ENCODE measurements around the gene CTNND2.
"Not testable (repeated sequence)": the region's sequence is repeated elsewhere in the genome, so short reads cannot be mapped to it uniquely, and the experiment has no call there.

Gene CTNND2

DNA sequence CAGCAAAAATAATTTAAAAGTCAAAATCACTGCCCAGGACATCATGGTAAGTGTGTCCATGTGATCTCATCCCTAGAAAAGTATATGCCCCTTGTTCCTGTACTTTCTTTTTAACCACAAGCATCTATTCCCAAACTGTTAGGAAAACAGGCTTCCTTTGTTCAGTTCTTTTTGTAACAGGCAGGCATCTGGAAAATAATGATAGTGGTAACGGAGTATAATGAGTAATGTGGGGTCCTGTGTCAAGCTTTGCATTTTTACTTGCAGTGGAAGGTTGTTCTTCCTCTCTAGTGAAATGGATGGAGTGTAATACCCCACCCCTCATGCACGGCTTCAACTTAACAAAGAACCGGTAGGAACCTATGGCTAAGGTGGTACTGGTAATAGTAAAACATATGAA lies 532.1 kb downstream of the CTNND2 start:
- DNase-seq = no peak

DNA sequence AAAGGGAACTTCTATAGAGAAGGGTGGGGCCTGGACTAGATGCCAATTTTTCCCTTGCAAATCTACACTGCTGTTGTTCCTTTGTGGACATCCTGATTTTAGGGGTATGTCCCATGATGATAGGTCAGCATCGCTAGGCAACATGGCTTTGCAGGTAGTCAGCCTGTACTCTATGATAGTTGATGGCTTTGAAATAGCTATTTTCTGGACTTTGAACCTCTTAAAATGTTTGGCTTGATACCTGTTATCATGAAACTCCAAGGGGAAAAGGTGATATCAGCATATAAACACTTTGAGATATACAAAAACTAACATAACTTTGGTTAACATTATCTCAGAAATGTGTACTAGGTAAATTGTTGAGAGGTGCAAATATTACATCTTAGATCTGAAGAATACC lies 533.2 kb downstream of the CTNND2 start:
- no peak for DNase-seq

DNA sequence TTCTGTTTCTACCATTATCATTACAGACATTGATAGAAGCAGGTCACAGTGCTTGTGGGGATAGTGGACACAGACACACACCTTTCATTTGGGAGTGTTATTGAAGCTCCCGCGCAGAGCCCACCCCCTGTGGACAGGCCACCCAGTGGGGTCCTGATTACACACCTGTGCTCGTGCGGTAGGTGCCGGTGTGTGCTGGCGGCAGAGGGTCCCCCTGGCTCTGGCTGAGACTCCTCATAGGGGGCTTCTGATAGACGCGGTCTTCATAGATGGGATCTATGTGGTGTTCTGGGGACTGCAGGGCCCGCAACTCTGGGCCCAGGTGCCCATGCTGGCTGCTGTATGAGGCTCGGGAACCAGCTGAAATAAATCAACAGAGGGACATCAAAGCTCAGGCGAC lies 539.7 kb downstream of the CTNND2 start:
- no peak for DNase-seq

DNA sequence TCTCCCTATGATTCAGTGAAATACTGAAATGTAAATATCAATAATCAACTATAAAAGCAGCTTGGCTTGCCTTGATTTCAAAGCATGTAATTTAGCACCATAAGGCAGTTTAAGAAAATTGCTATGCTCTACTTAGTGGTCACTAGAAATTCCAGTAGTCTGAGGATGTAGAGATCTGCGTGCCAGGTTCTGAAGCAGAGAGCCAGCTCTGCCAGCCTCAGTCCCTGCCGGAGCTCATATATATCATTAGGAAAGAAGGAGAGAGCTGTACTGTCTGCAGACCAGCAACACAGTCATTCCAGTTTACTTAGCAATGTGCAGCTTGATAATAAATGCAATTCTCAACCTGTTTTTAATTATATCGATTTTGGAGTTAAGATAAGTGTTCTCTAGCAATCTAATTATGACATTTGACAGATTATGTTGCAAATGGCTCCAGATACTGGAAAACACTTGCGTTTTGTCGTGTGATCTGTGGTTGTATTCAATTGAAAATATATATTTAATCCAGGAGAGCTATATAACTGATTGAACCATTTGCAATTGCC lies 540.5 kb downstream of the CTNND2 start:
- no peak for DNase-seq

DNA sequence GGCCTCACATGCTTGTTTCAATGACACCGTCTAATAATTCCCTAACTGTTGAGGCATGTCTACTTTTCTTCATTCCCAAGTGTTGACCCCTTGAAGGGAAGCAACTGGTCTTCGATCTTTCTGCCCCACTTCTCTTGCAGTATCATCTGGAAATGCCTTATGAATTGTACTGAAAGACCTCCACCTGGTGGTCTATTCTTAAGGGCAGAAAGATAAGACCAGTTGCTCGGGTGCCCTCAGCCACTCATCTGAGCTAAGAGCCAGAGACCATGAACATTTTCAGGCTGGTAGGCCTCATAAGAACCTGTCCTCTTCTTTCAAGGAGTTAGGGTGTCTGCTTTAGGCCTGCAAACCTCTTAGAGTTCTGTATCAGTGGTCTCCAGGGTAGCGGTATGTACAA lies 542.5 kb downstream of the CTNND2 start:
- DNase-seq = no peak

DNA sequence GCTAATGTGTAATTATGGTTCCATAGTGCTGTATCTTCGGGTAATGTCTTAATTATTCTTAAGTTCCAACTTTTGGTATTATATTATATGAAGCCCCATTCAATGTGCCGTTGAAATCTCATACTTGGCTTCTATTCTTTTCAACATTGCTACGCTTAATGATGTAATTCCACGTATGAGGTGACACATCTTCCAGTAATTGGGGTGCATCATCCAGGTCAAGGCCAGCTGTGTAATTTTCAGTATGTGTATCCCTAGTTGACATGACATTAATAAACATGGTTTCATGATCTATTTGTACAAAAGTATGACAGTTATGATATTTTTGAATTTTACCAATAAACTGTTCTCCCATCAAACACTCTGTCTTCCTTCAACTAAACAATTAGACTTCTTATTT lies 546.3 kb downstream of the CTNND2 start:
- no peak for DNase-seq

DNA sequence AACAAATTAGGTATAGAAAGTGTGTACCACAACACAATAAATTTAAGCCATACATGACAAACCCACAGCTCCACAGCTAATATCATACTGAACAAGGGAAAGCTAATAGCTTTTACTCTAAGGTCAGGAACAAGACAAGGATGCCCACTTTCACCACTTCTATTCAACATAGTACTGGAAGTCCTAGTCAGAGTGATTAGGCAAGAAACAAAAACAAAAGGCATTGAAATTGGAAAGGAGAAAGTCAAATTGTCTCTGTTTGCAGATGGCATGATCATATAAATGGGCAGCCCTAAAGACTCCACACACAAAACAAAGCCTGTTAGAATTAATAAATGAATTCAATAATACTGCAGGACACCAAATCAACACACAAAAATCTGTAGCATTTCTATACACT lies 548.8 kb downstream of the CTNND2 start:
- DNase-seq = no peak

DNA sequence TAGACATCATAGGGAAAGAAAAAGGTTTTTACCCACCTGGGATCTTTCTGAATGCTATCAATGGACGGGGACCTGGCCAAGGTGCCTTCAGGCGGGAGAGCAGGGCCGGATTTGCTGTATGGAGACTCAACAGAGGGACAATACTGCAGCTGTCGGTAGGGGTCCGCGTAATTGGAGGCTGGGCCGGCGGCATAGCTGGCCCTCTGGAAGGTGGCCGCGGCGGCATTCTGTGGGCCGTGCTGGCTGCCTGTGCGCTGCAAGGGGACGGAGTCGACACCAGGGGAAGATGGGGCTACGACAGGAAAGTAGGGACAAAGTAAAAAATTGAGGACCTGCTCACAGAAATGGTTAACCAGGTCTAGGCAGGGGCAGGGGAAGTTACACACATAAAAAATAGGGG lies 557.9 kb downstream of the CTNND2 start:
- DNase-seq = no peak

DNA sequence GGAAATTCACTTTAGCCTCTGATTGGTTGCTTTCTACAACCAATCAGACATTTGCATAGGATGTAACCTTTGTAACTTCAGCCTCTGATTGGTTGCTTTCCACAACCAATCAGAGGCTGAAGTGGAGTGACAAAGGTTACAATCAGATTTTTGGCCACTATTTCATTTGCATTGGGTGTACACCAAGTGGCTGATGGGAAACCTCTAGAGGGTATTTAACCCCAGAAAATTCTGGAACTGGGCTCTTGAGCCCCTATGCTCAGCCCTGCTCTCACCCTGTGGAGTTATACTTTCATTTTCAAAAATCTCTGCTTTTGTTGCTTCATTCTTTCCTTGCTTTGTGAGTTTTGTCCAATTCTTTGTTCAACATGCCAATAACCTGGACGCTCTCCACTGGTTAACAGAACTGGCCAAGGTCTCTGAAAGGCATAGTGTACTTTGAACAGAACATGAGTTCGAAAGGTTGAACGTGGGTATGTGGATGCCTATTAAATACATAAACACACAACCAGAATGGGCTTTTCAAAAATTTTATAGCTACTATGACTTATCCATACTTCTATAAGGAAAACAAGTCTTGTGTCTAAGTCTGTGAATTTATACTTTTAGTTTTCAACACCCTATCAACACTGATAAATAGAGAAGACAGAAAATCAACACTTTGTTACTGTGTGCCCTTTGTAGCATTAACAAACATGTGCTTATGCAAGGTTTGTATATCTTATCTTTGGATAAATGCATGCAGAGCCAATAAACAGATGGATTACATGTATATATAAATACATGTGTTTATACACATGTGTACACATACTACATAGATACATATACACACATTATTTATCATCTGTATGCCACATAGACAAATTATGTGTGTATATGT lies 568.1 kb downstream of the CTNND2 start:
- no peak for DNase-seq

DNA sequence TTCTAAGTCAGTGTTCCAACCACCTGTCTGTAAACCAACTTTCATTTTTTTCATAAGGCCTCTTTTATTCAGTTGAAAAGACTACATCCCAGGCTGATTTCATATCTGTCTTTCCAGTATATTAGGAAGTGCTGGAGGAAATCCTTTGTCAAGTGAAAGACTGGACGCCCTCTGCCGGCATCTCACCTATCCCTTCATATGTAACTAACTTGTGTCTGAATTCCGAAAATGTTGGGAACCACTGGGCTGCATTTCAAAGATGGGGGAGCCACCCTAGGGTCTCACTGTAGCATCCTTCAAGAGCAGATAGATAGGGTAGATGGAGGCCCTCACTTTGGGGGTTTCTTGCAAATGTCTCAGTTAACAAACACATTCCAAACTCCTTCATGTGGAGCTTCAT lies 569.8 kb downstream of the CTNND2 start:
- DNase-seq = no peak

DNA sequence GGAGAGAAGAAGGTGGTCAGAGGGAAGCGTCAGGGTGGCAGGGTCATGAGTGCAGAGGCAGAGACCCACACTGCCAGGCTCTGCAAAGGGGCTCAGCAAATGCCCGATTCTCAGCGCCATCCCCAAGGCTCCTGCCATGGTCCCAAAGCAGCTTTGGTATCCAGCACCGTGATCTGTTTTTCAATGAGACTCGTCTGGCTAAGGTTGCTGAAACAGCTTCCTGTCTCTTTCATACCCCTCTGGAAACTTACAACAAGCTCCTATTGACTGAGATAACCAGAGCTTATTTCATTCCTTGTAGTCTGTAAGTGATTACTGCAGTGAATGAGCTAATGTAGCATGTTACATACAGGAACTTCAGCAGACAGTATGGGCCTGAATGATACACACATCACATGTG lies 574.6 kb downstream of the CTNND2 start:
- no peak for DNase-seq

DNA sequence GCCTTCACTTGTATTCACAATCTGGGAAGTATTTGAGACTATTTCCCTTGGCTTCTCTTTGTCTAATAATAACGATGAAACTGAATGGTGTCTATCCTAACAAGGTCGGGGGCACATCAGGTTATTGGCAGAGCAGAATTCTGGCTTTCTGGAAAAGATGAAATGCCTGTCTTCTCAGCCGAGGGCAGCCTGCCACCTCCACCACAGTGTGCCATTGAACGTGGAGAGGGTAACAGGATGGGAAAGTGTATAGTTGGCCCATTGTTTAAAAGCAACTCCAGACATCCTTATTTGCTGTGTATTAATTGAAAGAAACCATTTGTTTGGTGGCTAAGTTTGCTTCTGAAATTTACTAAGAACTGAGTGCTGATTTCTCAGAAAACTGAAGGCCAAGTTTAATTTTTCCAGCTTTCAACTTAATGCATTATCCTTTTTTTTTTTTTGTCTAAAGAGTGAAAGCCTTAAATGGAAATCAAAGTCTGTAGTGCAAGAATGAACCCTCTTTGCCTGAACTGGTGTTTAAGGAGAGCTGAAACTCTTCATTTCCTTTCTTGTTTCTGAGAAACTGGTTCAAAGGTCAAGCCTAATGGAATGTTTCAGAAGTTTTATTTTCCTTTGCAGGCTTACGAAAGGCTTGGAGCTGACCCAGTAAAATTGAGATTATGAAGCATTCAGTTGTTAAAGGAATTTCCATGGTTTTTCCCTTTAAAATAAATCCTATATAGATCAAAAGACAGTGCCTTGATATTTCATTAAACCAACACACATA lies 579.5 kb downstream of the CTNND2 start:
- DNase-seq = no peak

DNA sequence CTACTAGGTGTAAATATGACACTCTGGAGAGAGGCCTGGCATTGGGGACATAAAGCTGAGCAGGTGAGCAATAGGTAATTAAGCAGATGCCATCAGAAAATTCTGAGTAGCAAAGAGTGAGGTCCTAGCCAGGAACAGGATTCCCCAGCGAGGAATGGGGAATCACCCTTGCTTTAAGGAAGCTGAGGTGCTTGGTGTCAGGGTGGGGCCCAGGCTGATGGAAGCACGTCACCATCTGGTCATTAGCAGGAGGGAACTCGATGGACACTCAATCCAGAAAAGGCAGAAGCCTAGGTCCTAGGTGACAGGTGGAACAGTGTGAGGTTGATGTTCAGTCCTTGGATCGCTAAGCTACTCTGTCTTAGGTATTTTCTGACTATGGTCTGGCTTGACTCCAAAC lies 580.5 kb downstream of the CTNND2 start:
- no peak for DNase-seq

DNA sequence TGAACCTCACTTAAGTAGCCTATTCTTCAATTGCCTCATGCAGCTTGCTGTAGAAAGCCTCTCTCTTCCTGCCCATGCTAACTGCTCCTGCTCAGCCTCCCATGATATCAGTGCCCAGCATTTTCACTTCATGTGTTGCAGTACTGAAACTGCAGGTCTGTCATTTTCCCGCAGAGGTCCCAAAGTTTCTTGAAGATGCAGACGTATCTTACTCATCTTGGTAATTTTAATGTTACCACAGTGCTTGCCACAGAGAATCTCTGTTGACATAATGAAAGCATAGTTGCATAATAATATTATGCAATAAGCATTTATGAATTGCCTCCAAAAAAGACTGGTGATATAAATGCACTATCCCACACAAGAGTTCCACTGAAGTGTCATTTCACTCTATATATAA lies 582.1 kb downstream of the CTNND2 start:
- DNase-seq = no peak

DNA sequence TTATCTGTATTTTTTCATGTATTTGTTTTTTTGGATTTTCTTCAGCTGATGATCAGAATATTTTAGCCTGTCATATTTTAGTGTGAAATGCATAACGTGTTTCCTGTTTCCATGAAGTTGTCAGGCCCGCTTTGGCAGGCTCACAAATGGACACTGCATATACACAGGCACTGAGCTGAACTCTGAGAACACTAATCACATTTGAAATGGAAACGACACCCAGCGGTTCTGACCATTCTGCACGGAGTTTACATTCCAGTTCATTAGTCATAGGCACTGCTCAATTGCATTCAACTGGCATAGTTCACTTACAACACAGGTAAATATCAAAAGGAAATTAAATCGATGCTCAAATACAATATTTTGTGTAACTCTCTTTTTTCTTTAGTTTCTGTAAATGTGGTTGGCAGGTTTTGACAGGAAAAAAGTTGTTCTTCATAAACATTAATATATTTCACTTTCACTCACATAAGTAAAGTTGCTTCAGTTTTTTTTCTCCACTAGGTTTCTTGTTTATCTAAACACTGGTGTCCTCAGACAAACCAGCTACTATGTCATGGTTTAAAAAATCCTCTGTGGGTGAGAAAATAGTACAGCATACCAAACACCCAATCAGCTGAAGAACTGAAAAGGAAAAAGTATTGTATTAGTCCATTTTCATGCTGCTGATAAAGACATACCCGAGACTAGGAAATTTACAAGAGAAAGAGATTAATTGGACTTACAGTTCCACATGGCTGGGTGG lies 584.2 kb downstream of the CTNND2 start:
- DNase-seq = no peak

DNA sequence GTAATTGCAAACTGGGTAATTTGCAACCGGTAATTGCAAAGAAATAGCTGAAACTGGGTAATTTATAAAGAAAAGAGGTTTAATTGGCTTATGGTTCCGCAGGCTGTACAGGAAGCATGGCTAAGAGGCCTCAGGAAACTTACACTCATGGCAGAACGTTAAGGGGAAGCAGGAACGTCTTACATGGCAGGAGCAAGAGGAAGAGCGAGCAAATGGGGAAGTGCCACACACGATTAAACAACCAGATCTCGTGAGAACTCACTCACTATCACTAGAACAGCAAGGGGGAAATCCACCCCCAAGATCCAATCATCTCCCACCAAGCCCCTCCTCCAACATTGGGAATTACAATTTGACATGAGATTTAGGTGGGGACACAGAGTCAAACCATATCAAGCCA lies 590.6 kb downstream of the CTNND2 start:
- DNase-seq = not testable (repeated sequence)

DNA sequence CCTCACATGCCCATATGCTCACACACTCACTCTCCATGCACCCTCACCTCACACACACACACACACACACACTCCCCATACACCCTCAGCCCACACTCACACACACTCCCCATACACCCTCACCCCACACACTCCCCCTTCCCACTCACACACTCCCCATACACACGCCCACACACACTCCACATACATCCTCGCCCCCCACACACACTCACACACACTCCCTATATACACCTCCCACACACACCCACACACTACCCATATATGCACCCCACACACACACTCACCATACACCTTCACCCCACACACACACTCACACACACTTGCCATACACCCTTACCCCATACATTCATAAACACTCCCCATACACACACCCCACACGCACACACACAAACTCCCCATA lies 592.5 kb downstream of the CTNND2 start:
- no peak for DNase-seq

DNA sequence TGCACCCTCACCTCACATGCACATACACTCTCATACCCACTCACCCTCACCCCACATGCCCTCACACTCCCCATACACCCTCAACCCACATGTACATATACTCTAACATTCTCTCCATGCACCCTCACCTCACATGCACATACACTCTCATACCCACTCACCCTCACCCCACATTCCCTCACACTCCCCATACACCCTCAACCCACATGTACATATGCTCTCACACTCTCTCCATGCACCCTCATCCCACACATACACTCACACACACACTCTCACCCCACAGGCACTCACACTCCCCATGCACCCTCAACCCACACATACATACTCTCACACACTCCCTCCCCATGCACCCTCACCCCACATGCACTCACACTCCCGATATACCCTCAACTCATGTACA lies 593.0 kb downstream of the CTNND2 start:
- DNase-seq = no peak

DNA sequence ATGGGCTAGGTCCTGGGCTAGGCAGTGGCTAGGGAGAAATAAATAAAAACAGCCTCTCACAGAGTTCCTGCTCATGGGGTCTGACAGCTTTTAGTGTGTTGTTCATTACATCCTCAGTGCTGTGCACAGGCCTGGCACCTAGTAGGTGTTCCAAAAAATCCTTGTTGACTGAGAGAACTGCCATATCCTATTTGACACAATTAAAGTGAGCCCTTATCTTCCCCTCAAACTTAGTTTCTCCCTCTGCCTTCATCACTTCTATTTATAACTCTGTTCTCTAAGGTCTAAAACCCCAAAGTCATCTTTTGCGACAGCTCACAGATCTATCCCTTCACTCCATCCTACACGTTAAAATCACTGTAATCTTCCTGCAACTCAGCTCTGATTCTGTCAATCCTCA lies 594.1 kb downstream of the CTNND2 start:
- DNase-seq = no peak

DNA sequence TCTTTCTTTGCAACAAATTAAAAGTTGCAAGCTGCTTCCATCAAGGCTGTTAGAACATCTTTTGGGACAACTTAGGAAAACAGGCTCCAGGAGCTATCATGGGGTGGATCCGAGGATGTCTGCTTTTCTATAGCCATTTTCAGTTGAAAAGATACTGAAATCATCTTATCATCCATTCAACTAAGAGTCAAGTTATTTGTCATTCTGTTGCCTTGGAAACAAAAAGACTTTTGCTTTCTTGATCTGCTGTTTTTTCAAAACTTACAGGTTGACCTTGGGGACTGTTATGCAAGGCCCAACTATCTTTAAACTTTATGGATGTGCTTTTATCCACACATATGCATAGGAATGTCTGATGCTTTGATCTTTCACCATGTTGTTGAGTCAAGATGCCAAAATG lies 597.9 kb downstream of the CTNND2 start:
- no peak for DNase-seq

DNA sequence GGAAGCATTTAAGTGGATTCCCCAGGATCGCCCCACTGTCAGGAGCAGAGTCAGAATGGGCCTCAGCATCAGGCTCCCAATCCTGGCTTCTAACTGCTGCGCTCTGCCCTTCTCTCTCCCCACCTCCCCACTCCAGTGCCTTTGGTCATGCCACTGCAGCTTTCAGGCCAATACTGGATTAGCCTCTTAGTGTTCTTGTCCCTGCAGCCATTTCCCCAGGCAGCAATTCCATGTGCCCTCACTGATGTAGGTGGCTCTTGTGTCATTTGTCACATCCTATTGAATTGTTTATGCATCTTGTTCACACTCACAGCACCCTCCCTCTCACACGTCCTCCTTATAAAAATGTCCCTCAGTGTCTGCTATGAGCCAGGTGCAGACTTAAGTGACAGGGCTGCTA lies 599.0 kb downstream of the CTNND2 start:
- no peak for DNase-seq

DNA sequence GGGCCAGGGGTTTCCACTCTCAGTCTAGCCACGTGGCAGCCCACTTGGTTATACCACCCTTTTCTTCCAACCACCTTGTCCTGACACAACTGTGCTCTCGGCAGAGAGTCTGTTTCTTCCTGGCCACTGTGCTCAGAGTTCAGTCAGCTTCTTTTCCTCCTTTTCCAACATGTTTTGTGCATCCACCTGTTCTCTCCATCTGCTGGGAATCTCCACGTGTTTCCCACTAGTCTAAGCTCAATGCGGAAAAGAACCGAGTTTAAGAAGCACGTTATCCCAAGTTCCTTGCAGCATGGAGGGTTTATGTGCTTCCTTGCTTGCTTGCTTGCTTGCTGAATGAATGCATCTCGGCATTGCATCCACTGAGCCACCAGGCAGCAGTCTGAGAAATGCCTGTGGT lies 599.6 kb downstream of the CTNND2 start:
- DNase-seq = no peak

DNA sequence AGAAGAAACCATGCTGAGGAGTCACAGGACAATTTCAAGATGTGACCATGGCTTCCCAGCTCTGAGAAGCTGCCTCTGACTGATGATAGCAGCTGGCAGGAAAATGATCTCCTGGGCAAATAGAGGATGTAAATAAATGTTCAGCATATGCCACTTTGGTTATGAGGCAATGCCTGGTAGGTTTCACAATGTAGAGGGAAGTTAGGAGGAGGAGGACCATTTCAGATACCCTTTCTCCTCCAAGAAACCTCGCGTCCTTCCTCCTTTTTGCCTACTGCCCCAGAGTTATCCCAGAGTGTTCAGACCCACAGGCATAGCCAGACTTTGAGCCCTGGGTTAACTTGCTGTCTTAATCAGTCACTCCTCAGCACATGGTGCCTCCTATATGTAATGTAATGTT lies 601.6 kb downstream of the CTNND2 start:
- DNase-seq = no peak
